ENCODE results near the gene RNF225.
"Not testable (repeated sequence)": the region's sequence is repeated elsewhere in the genome, so short reads cannot be mapped to it uniquely, and the experiment has no call there.

The RNF225 gene

GRCh38 chr19:58376724-58377123 lies 18.7 kb upstream of the RNF225 start:
- H3K36me3 Mint-ChIP-seq (ENCODE audit: low read depth); H3K4me1 Mint-ChIP-seq (ENCODE audit: low read depth); H3K9me3 Mint-ChIP-seq; H3K27ac Mint-ChIP-seq; H3K27me3 Mint-ChIP-seq (ENCODE audit: low read depth); H3K4me3 Mint-ChIP-seq: not testable (repeated sequence)

DNA sequence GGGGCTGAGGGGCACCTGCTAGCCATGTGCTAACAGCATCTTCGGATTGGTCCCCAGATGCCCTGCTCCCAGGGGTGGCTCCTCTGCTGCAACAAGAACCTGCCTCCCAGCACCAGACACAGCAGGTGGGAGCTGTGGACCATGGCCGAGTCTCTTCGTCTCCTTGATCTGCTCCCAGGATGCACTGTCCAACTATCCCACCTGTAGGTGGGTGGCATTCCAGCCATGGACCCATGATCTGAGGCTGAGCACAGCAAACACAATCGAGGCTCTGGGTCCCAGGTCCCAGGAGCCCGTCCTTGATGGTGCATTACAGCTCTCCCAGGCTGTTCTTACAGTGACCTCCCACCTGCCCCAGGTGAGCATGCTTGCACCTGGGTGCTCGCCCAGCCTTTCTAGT lies 16.2 kb upstream of the RNF225 start:
- Mint-ChIP-seq H3K9me3 (no peaks in the 10 kb centered on the region), H3K36me3 (ENCODE audit: low read depth) (no peaks in the 10 kb centered on the region), H3K4me1 (ENCODE audit: low read depth) (peaks cover 14% of the 10 kb centered on the region), H3K4me3 (peak overlapping the region; percentile 93), H3K27ac (peak overlapping the region; percentile 92), H3K27me3 (ENCODE audit: low read depth) (no peaks in the 10 kb centered on the region)

- no peaks in the 10 kb centered on the region for H3K9me3 Mint-ChIP-seq
- peak overlapping the region; percentile 93 for H3K4me3 Mint-ChIP-seq
- H3K36me3 Mint-ChIP-seq (ENCODE audit: low read depth) = no peaks in the 10 kb centered on the region
- H3K27ac Mint-ChIP-seq = peak overlapping the region; percentile 92
- no peaks in the 10 kb centered on the region for H3K27me3 Mint-ChIP-seq (ENCODE audit: low read depth)
- H3K4me1 Mint-ChIP-seq (ENCODE audit: low read depth) = peaks cover 14% of the 10 kb centered on the region
Measured at GRCh38 chr19:58380037-58380661, 15.3 kb upstream of the RNF225 start.

DNA sequence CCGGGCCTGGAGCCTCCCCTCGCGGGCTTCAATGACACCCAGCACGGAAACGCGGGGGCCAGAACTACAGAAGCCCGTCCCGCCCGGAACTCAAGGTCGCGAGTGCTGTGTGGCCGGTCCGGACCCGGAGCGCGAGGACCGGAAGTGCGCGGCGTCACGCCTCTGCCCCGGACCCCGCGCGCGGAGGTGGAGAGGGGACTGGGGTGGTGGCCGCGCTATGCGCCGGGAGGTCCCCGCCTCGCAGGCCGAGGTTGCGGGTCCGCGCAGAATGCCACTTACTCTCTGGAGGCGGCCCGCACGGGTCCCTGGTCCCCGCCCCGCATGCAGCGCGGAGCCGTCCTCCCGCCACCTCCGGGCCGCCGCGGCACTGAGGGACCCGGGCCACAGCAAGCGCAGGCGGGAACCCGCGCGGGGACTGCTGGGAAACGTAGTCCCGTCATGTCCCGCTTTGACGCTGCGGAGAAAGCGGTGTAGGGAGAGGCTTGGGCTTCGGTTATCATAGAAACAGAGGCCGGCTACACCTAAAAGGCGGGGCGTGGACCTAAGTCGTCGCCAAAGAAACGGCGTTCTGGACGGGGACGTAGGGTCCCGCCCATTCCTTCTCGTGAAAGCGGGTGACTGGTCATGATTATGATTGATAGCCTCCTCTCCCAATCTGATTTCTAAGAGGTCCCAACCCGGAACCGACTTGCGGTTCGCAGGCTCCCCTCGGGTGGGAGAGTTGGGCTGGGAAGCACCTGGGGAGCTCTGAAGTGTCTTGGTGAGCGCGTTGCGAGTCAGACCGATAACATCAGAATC lies 14.6 kb upstream of the RNF225 start, which contains the start of gene ZNF837:
Gene ZNF837, minus strand, starts transcription at position 369 of the 798 bp plus-strand sequence. CDS start 11,698 bp downstream, outside the sequence.
- no peaks in the 10 kb centered on the region for H3K27me3 Mint-ChIP-seq (ENCODE audit: low read depth)
- H3K4me1 Mint-ChIP-seq (ENCODE audit: low read depth) = peaks cover 19% of the 10 kb centered on the region
- no peaks in the 10 kb centered on the region for H3K36me3 Mint-ChIP-seq (ENCODE audit: low read depth)
- H3K9me3 Mint-ChIP-seq = no peaks in the 10 kb centered on the region
- H3K4me3 Mint-ChIP-seq = peak within 1 kb of the TSS; percentile 93
- peak within 1 kb of the TSS; percentile 92 for H3K27ac Mint-ChIP-seq

DNA sequence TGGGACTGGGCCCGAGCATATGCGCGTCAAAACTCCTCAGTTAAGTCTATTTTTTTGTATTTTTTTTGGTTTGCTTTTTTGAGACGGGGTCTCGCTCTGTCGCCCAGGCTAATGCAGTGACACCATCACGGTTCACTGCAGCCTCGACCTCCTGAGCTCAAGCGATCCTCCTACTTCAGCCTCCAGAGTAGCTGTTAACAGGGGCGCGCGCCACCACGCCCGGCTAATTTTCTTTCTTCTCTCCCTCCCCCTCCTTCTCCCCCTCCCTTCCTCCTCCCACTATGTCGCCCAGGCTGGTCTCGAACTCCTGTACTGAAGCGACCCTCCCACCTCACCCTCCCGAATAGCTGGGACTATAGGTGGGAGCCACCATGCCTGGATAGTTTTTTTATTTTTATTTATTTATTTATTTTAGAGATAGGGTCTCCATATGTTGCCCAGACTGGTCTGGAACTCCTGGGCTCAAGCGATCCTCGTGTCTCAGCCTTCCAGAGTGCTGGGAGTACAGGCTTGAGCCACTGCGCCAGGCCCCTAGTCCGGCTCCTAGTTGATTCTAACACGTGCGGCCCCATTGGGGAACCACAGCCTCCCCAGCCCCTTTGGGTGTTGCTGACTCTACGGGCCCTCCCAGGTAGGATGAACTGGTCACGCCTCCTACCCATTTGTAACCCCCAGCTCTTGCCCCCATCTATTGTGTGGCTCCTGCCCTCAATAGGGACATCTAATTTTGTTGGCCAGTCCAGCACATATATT lies 13.8 kb upstream of the RNF225 start:
- Mint-ChIP-seq H3K27ac (peak overlapping the region; percentile 89), H3K36me3 (ENCODE audit: low read depth) (no peaks in the 10 kb centered on the region), H3K27me3 (ENCODE audit: low read depth) (no peaks in the 10 kb centered on the region), H3K4me3 (peak overlapping the region; percentile 88), H3K9me3 (no peaks in the 10 kb centered on the region), H3K4me1 (ENCODE audit: low read depth) (peaks cover 21% of the 10 kb centered on the region)

DNA sequence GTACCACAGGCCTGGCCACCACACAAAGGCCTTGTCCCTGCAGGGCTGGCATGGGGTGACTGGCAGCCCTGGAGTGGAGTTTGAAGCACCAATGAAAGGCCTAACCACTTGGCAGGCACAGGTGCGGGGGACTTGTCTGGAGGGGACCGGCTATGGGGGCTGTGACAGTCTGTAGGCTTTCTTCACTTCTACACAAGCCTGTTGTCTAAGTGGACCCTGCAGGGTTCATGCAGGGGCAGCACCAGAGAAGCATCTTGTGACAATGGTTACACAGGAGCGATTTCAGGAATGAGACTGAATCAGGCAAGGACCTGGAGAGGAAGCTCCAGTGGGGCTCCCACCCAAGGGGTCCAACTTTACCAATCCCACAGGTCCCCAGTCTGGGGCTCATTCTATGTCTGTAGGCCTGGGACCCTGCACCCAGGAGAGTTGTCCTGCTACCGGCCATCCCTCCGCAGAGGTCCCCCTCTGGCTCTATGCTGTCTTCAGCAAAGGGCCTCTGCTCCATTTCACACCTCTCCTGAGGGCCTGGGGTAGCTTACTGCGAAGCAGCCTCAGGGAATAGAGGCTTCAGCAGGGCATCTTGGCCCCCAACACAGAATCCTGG lies 12.4 kb upstream of the RNF225 start:
- no peaks in the 10 kb centered on the region for H3K27me3 Mint-ChIP-seq (ENCODE audit: low read depth)
- H3K4me3 Mint-ChIP-seq = no peak overlapping the region
- peaks cover 9% of the 10 kb centered on the region for H3K36me3 Mint-ChIP-seq (ENCODE audit: low read depth)
- H3K9me3 Mint-ChIP-seq = no peaks in the 10 kb centered on the region
- no peak overlapping the region for H3K27ac Mint-ChIP-seq
- H3K4me1 Mint-ChIP-seq (ENCODE audit: low read depth) = peaks cover 29% of the 10 kb centered on the region

- Mint-ChIP-seq H3K36me3 (ENCODE audit: low read depth) (peaks cover 20% of the 10 kb centered on the region), H3K4me3 (peak overlapping the region; percentile 97), H3K27ac (peak overlapping the region; percentile 94), H3K4me1 (ENCODE audit: low read depth) (peaks cover 30% of the 10 kb centered on the region), H3K9me3 (no peaks in the 10 kb centered on the region), H3K27me3 (ENCODE audit: low read depth) (no peaks in the 10 kb centered on the region)
Measured at GRCh38 chr19:58385313-58385890, 10.1 kb upstream of the RNF225 start.

- peak overlapping the region; percentile 97 for H3K4me3 Mint-ChIP-seq
- peak overlapping the region; percentile 94 for H3K27ac Mint-ChIP-seq
- H3K9me3 Mint-ChIP-seq = no peaks in the 10 kb centered on the region
- peaks cover 25% of the 10 kb centered on the region for H3K36me3 Mint-ChIP-seq (ENCODE audit: low read depth)
- peaks cover 35% of the 10 kb centered on the region for H3K4me1 Mint-ChIP-seq (ENCODE audit: low read depth)
- H3K27me3 Mint-ChIP-seq (ENCODE audit: low read depth) = no peaks in the 10 kb centered on the region
Measured at GRCh38 chr19:58385891-58386575, 9.4 kb upstream of the RNF225 start.

DNA sequence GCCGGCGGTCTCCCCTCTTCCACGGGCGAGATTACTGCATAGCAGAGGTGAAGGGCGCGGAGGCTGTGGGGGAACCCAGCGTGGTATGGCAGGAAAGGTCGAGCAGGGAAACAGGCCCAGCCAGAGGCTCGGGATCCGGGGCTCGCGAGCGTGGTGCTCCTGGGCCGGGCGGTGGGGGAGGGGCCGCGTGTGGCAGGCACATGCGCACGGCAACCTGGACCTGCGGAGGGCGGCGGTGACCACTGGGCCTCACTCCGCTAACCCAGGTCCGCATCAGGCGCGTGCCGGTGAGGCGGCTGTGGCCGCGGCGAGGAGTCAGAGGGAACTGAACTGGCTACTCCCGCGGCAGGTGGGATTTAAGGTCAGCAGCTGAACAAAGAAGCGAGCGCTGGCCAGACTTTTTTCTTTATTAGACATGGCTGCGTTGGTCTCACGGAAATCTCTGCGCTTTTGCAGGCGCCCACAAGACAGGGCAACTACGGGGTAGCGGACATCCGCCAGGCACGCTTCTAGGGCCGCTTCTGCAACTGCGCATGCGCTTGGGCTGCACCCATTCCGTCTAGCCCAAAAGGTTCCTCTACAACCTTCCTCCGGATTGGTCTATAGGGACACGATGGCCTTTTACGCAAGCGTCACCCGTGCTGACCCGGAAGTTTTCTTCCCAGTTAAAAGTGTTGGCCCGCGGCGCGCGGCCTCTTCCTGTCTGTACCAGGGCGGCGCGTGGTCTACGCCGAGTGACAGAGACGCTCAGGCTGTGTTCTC lies 8.7 kb upstream of the RNF225 start, which contains the start of gene RPS5:
Gene RPS5, plus strand, starts transcription at position 694 of the 762 bp plus-strand sequence. CDS start 869 bp downstream, outside the sequence.
- H3K27me3 Mint-ChIP-seq (ENCODE audit: low read depth) = no peaks in the 10 kb centered on the region
- peak within 1 kb of the TSS; percentile 97 for H3K4me3 Mint-ChIP-seq
- peaks cover 36% of the 10 kb centered on the region for H3K4me1 Mint-ChIP-seq (ENCODE audit: low read depth)
- H3K9me3 Mint-ChIP-seq = no peaks in the 10 kb centered on the region
- peak within 1 kb of the TSS; percentile 94 for H3K27ac Mint-ChIP-seq
- peaks cover 25% of the 10 kb centered on the region for H3K36me3 Mint-ChIP-seq (ENCODE audit: low read depth)

GRCh38 chr19:58387338-58388174 lies 7.9 kb upstream of the RNF225 start:
- H3K36me3 Mint-ChIP-seq (ENCODE audit: low read depth) = peaks cover 27% of the 10 kb centered on the region
- no peaks in the 10 kb centered on the region for H3K9me3 Mint-ChIP-seq
- peak overlapping the region; percentile 94 for H3K27ac Mint-ChIP-seq
- H3K4me3 Mint-ChIP-seq = peak overlapping the region; percentile 97
- H3K27me3 Mint-ChIP-seq (ENCODE audit: low read depth) = no peaks in the 10 kb centered on the region
- H3K4me1 Mint-ChIP-seq (ENCODE audit: low read depth) = peaks cover 32% of the 10 kb centered on the region

- peaks cover 32% of the 10 kb centered on the region for H3K36me3 Mint-ChIP-seq (ENCODE audit: low read depth)
- H3K4me1 Mint-ChIP-seq (ENCODE audit: low read depth) = peaks cover 32% of the 10 kb centered on the region
- H3K27ac Mint-ChIP-seq = peak overlapping the region; percentile 94
- no peaks in the 10 kb centered on the region for H3K27me3 Mint-ChIP-seq (ENCODE audit: low read depth)
- peak overlapping the region; percentile 97 for H3K4me3 Mint-ChIP-seq
- H3K9me3 Mint-ChIP-seq = no peaks in the 10 kb centered on the region
Measured at GRCh38 chr19:58388175-58388526, 7.3 kb upstream of the RNF225 start.

DNA sequence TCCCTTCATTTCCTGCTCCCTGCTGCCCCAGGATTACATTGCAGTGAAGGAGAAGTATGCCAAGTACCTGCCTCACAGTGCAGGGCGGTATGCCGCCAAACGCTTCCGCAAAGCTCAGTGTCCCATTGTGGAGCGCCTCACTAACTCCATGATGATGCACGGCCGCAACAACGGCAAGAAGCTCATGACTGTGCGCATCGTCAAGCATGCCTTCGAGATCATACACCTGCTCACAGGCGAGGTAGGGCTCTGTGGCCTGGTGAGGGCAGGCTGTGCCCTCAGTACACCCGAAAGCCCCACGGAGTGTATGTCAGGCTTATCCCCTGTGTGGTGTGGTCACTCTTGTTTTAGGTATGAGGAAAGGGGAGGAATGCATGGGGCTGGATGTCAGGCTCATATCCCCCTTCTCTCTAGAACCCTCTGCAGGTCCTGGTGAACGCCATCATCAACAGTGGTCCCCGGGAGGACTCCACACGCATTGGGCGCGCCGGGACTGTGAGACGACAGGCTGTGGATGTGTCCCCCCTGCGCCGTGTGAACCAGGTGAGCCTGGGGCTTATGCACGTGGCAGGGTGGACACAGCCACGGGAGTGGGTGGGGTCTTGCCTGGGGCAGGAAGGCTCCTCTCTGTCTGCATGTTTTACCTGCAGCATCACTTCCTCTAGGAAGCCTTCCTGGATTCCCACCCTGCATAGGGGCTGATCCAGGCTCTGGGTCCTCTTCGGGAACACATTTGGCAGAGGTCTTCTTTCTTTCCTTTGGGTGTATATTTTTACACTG lies 2.3 kb upstream of the RNF225 start:
- peaks cover 41% of the 10 kb centered on the region for H3K36me3 Mint-ChIP-seq (ENCODE audit: low read depth)
- H3K4me1 Mint-ChIP-seq (ENCODE audit: low read depth) = peaks cover 17% of the 10 kb centered on the region
- peaks cover 9% of the 10 kb centered on the region for H3K27me3 Mint-ChIP-seq (ENCODE audit: low read depth)
- H3K27ac Mint-ChIP-seq = no peak overlapping the region
- H3K4me3 Mint-ChIP-seq = no peak overlapping the region
- H3K9me3 Mint-ChIP-seq = no peaks in the 10 kb centered on the region

Measured in T-helper 1 cell treated with Interleukin-12 subunit alpha and Interleukin-12 subunit beta and Interleukin-4 antibody, amounts not matched to agents 30 μg/mL and 1 μg/mL, for 36 hours (primary cell).